Neural progenitor cell (in vitro differentiated cells): ENCODE measurements around the gene KCNK10.

Experiments
- EZH2 ChIP-seq: fragments of 200-600 bp; sonication (generic); IDR thresholded peaks from 2 replicates; pipeline ENCODE4 v1.6.1; 2017; ENCODE audit warnings: antibody characterized with exemption, mild to moderate bottlenecking, moderate library complexity
- EZH2phosphoT487 ChIP-seq: fragments of 200-600 bp; sonication (generic); IDR thresholded peaks from 2 replicates; pipeline ENCODE4 v1.6.1; 2017; ENCODE audit warnings: antibody characterized with exemption
- TF ChIP-seq, protein P1 (sequence below): fragments of 200-600 bp; sonication (generic); IDR thresholded peaks from 2 replicates; pipeline ENCODE4 v1.5.1; 2017; ENCODE audit warnings: antibody characterized with exemption, mild to moderate bottlenecking

DNA sequence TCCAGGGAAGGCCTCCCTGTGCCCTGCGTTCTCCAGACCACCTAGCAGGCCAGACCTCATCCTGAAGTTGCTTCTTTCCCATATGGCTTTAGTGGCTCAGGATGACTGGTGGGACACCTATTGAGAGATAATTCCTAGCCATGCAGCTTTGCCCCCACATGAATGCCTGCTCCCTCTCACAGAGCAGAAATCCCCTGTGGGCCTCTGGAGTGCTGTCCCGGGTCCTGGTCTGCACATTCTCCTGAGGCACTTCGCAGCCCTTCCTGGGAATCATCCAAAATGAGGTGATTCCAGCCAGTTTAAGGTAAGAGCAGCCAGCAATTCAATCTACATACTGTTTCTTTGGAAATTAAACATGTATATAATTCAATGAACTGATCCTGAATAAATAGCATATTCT lies 182.2 kb downstream of the KCNK10 start:
- no peak for TF ChIP-seq EZH2phosphoT487
- TF ChIP-seq, protein P1, sequence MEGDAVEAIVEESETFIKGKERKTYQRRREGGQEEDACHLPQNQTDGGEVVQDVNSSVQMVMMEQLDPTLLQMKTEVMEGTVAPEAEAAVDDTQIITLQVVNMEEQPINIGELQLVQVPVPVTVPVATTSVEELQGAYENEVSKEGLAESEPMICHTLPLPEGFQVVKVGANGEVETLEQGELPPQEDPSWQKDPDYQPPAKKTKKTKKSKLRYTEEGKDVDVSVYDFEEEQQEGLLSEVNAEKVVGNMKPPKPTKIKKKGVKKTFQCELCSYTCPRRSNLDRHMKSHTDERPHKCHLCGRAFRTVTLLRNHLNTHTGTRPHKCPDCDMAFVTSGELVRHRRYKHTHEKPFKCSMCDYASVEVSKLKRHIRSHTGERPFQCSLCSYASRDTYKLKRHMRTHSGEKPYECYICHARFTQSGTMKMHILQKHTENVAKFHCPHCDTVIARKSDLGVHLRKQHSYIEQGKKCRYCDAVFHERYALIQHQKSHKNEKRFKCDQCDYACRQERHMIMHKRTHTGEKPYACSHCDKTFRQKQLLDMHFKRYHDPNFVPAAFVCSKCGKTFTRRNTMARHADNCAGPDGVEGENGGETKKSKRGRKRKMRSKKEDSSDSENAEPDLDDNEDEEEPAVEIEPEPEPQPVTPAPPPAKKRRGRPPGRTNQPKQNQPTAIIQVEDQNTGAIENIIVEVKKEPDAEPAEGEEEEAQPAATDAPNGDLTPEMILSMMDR = no peak
- TF ChIP-seq EZH2 = no peak
